Measurements from ENCODE around the gene MBD6.
"Not testable (repeated sequence)": the region's sequence is repeated elsewhere in the genome, so short reads cannot be mapped to it uniquely, and the experiment has no call there.

Gene MBD6

DNA sequence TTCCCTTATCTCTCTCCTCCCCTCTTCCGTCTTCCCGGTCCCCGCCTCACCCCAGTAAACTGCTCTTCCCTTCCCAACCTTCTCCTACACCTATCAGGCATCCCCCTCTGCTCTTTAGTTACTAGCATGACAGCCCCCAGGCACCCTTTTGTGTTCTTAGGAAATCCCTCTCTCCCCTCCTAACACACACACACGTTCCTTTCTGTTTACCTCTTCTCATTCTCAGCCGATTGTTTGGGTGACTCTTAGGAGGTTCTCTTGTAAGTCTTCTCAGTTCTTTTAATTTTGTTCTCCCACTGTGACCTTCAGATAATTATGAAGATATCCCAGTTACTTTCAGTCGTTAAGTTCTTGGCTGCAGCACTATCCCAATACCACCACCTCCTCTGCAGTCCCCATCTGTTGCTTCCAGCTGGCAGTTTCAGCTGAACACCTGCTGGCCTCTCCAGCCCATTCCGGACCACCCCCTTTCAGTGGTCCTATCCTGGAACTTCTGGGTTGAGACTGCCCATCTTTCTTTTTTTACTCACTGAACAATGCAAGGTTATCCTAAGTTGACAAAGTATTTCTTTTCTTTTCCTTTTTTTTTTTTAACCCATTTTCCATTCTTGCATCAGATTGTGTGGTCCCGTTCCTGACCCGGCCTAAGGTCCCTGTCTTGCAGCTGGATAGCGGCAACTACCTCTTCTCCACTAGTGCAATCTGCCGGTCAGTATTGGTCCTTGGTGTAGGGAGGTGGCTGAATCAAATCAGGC lies 34.0 kb upstream of the MBD6 start:
- DNase-seq (ENCODE audit: low read depth) = no peak

DNA sequence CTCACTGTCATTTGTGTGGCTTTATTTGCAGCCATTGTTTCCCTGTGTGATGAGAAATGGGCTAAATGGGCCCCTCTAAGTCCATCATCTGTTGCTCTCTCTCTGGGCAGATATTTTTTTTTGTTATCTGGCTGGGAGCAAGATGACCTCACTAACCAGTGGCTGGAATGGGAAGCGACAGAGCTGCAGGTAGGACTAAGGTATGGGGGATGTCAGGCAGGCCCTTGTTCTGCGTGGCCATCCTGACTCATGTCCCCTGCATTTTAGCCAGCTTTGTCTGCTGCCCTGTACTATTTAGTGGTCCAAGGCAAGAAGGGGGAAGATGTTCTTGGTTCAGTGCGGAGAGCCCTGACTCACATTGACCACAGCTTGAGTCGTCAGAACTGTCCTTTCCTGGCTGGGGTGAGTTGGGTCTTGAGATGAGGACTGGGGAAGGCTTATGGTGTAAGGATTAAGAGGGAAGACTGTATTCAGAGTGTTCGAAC lies 33.4 kb upstream of the MBD6 start:
- no peak for DNase-seq (ENCODE audit: low read depth)

DNA sequence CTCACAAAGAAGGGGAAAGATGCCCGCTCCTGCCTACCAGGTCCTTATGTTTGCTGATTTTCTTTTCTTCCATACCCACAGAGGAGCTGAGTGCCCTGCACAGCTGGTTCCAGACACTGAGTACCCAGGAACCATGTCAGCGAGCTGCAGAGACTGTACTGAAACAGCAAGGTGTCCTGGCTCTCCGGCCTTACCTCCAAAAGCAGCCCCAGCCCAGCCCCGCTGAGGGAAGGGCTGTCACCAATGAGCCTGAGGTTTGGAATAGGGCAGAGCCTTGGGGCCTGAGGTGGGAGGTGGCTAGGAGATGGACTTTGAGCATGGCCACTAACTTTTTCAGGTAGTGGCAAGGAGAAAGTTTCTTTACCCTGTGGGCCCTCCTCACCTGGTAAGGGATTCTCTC lies 32.5 kb upstream of the MBD6 start:
- no peak for DNase-seq (ENCODE audit: low read depth)

DNA sequence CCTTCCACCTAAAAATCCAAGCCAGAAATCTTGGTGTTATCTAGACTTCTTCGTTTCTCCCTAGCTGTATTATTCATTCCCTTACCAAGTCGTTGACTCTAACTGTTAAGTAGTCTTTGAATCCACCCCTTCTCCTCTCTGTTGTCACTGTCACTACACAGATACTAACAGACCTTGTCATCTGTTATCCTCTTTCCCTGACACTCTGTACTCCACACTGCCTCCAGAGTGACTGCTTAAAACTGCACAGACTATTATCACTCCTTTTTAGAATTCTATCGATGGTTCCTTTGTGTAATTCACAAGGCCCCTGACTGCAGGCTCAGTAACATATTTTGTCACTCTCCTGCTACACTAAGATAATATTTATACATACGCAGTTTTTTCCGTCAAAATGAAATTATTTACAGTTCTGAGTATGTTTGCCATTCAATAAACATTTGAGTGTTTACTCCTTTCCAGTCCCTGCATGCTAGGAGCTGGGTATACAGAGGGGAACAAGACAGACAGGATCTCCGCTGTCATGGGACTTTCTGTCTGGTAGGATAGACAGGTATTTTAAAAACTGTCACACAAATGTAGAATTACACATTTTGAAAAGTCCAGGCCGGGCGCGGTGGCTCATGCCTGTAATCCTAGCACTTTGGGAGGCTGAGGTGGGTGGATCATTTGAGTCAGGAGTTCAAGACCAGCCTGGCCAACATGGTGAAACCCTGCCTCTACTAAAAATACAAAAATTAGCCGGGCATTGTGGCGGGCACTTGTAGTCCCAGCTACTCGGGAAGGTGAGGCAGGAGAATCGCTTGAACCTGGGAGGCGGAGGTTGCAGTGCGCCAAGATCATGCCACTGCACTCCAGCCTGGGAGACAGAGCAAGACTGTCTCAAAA lies 31.0 kb upstream of the MBD6 start:
- no peak for DNase-seq (ENCODE audit: low read depth)

DNA sequence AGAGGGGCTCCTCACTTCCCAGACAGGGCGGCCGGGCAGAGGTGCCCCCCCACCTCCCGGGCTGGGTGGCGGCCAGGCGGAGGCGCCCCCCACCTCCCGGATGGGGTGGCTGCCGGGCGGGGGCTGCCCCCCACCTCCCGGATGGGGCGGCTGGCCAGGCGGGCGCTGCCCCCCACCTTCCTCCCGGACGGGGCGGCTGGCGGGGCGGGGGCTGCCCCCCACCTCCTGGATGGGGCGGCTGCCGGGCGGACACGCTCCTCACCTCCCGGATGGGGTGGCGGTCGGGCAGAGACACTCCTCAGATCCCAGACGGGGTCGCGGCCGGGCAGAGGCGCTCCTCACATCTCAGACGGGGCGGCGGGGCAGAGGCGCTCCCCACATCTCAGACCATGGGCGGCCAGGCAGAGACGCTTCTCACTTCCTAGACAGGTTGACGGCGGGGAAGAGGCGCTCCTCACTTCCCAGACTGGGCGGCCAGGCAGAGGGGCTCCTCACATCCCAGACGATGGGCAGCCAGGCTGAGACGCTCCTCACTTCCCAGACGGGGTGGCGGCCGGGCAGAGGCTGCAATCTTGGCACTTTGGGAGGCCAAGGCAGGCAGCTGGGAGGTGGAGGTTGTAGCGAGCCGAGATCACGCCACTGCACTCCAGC lies 27.4 kb upstream of the MBD6 start:
- DNase-seq (ENCODE audit: low read depth) = not testable (repeated sequence)

DNA sequence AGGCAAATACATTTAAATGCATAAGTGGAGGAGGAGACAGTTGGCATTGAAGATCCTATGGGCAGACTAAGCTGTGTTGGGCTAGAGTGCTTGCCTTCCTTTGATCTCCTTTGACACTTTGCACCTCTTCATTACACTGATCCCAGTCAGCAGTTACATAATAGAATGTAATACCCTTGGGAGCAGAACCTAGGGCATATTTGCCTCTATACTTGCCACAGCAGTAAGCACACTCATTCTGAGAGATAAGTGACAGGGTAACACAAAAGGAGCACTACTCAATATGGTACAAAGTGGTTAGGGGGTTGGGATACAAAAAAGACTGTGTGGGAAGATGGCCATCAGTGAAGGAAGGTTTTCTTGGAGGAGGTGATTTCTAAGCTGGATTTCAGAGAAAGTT lies 25.8 kb upstream of the MBD6 start:
- no peak for DNase-seq (ENCODE audit: low read depth)

GRCh38 chr12:57497223-57498131 lies 25.1 kb upstream of the MBD6 start:
- DNase-seq (ENCODE audit: low read depth) = no peak

DNA sequence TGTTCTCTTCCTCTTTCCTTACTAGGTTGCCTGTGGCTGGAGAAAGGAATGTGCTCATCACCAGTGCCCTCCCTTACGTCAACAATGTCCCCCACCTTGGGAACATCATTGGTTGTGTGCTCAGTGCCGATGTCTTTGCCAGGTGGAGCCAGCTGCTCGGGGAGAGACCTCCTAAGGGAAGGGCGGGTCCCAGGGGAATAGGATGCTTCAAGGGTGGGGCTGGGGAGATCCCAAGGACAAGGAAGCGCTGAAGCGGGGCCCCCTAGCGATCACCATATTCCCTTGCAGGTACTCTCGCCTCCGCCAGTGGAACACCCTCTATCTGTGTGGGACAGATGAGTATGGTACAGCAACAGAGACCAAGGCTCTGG lies 24.5 kb upstream of the MBD6 start:
- no peak for DNase-seq (ENCODE audit: low read depth)

DNA sequence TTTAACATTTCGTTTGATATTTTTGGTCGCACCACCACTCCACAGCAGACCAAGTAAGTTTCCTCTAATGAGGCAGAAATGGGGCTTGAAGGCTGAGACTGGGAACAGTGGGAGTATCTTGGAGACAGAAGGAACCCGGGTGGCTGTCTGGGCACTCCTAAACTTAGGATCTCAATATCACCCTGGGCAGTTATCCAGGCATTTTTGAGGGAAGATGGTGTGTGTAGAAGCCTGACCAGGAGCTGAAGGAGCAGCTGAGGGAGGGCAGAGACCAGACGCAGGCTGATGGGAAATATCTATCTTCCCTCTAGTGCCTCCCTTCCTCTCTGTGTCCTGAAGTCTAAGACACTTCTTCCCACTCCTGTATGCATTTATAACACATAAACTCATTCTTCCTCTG lies 24.1 kb upstream of the MBD6 start:
- no peak for DNase-seq (ENCODE audit: low read depth)

GRCh38 chr12:57500213-57500612 lies 22.4 kb upstream of the MBD6 start:
- no peak for DNase-seq (ENCODE audit: low read depth)

DNA sequence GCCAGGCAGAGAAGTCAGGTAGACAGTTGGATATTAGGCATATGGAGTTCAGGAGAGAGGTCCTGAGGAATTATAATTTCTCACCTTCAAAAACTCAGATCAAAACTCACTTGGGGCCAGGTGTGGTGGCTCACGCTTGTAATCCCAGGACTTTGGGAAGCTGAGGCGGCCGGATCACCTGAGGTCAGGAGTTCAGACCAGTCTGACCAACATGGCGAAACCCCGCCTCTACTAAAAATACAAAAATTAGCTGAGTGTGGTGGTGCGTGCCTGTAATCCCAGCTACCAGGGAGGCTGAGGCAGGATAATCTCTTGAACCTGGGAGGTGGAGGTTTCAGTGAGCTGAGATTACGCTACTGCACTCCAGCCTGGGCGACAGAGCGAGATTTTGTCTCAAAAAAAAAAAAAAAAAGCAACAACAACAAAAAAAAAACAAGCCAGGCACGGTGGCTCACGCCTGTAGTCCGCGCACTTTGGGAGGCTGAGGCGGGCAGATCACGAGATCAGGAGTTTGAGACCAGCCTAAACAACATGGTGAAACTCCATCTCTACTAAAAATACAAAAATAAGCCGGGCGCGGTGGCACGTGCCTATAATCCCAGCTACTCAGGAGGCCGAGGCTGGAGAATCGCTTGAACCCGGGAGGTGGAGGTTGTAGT lies 20.2 kb upstream of the MBD6 start:
- not testable (repeated sequence) for DNase-seq (ENCODE audit: low read depth)

DNA sequence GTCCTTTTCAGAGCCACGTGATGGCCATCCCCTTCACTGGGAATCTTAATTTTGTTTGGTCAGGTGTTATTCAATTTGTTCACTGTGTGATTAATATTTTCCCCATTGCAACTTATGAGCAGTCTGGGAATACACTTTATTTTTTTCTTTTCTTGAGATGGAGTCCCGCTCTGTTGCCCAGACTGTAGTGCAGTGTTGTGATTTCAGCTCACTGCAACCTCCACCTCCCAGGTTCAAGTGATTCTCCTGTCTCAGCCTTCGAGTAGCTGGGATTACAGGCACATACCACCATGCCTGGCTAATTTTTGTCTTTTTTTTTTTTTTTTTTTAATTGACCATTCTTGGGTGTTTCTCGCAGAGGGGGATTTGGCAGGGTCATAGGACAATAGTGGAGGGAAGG lies 16.1 kb upstream of the MBD6 start:
- DNase-seq (ENCODE audit: low read depth) = not testable (repeated sequence)

- DNase-seq (ENCODE audit: low read depth) = not testable (repeated sequence)
These were observed 14.8 kb upstream of the MBD6 start for GRCh38 chr12:57507796-57508195.

DNA sequence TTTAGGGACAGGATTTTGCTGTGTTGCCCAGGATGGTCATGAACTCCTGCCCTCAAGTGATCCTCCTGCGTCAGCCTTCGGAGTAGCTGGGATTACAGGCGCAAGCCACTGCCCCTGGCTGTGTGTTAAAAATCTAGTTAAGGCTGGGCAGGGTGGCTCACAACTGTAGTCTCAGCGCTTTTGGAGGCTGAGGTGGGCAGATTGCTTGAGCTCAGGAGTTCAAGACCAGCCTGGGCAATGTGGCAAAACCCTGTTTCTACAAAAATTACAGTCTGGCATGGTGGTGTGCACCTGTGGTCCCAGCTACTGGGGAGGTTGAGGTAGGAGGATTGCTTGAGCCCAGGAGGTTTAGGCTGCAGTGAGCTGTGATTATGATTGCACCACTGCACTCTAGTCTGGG lies 11.5 kb upstream of the MBD6 start:
- no peak for DNase-seq (ENCODE audit: low read depth)

- no peak for DNase-seq (ENCODE audit: low read depth)
These were observed 10.9 kb upstream of the MBD6 start for GRCh38 chr12:57511588-57512325.

DNA sequence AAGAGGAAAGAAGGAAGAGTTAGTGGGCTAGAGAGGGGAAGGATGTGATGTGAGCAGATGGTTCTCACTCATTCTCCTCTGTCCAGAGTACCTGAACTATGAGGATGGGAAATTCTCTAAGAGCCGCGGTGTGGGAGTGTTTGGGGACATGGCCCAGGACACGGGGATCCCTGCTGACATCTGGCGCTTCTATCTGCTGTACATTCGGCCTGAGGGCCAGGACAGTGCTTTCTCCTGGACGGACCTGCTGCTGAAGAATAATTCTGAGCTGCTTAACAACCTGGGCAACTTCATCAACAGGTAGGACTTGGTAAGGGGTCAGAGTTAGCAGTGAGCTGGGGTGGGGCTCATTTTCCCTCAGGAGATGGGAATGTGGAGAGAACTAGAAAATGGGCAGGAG lies 10.0 kb upstream of the MBD6 start:
- DNase-seq (ENCODE audit: low read depth) = no peak

DNA sequence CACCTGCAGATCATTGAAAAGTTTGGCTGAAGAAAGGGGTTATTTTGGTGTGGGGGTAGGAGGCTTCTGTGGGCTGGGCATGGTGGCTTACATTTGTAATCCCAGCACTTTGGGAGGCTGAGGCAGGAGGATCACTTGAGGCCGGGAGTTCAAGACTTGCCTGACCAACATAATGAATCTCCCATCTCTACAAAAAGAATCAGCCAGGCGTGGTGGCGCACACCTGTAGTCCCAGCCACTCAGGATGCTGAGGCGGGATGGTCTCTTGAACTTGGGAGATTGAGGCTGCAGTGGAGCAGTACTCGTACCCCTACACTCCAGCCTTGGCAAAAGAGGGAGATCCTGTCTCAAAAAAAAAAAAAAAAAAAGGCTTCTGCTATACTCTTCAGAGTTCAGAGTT lies 9.4 kb upstream of the MBD6 start:
- DNase-seq (ENCODE audit: low read depth) = no peak

DNA sequence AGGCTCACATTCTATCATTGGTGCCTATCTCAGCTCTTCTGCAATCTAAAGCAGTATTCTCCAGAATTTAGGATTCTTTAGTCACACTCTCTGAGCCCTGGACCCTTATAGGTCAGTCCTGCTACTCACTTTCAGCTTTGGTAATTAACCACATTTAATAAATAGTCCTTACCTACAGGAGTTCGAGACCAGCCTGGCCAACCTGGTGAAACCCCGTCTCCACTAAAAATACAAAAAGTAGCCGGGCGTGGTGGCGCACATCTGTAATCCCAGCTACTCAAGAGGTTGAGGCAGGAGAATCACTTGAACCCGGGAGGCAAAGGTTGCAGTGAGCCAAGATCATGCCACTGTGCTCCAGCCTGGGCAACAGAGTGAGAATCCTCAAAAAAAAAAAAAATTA lies 8.9 kb upstream of the MBD6 start:
- DNase-seq (ENCODE audit: low read depth) = not testable (repeated sequence)

DNA sequence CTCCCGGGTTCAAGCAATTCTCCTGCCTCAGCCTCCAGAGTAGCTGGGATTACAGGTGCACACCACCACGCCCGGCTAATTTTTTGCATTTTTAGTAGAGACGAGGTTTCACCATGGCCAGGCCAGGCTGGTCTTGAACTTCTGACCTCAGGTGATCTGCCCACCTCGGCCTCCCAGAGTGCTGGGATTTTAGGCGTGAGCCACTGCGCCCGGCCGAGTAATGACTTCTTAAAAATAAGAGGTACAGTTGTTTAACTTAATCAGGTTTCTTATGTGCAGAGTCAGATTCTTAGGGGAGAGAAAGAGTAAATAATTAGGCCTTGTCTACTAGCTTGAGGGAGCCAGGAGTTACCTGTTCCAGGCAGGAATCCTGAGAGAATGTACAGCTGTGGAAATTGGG lies 8.4 kb upstream of the MBD6 start:
- not testable (repeated sequence) for DNase-seq (ENCODE audit: low read depth)

GRCh38 chr12:57514720-57515407 lies 7.8 kb upstream of the MBD6 start:
- no peak for DNase-seq (ENCODE audit: low read depth)

All from CMK (cell line).